Measurements from ENCODE around the gene WHRN.

DNA sequence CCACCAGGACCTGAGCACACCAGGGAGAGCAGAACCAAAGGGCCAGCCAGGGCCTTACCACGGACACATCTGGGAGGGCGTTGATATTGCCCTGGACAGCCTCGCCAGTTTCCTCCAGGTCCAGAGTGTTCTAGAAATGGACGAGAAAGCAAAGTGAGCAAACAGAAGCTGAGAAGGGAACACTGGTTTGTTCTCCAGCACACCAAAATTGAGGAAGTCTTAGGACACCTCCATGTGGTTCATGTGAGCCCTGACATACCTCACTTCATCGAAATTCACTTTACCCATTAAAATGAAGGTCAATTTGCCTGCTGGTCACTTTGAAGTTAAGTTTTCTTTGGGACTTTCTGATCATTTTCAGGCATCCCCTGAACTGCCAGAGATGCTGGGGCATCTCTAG lies 97.4 kb downstream of the WHRN start:
- TF ChIP-seq, protein P1, sequence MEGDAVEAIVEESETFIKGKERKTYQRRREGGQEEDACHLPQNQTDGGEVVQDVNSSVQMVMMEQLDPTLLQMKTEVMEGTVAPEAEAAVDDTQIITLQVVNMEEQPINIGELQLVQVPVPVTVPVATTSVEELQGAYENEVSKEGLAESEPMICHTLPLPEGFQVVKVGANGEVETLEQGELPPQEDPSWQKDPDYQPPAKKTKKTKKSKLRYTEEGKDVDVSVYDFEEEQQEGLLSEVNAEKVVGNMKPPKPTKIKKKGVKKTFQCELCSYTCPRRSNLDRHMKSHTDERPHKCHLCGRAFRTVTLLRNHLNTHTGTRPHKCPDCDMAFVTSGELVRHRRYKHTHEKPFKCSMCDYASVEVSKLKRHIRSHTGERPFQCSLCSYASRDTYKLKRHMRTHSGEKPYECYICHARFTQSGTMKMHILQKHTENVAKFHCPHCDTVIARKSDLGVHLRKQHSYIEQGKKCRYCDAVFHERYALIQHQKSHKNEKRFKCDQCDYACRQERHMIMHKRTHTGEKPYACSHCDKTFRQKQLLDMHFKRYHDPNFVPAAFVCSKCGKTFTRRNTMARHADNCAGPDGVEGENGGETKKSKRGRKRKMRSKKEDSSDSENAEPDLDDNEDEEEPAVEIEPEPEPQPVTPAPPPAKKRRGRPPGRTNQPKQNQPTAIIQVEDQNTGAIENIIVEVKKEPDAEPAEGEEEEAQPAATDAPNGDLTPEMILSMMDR (conservative IDR thresholded peaks at IDR 0.05): no peak
- no peak for TF ChIP-seq EZH2 (IDR thresholded peaks at IDR 0.05; ENCODE audit: low read depth)

All from PC-9 (cell line).